H1 (cell line): Measurements from ENCODE around the gene SURF1. TPM values are rescaled to one million over a fixed set of nuclear protein-coding genes. Genes with fewer than 3 reads are reported as not detected.

Experiments used
- CTCF ChIA-PET: fragments of 300-600 bp; sonication (Branson Sonifier 250); formaldehyde crosslinking; loops from one replicate; lab custom pipeline; 2021; ENCODE audit not compliant: partially characterized antibody; lab: Charles Lee
- POLR2A ChIA-PET: fragments of 300-600 bp; sonication (Branson Sonifier 250); formaldehyde crosslinking; loops from one replicate; lab custom pipeline; 2021; ENCODE audit warnings: inconsistent platforms; ENCODE audit not compliant: partially characterized antibody; lab: Charles Lee
- DNase-seq, 2 experiments: peaks; one replicate each; pipeline versions ENCODE4 v3.0.0 to v3.0.0-alpha.2; 2010 to 2022; ENCODE audit warnings: low spot score in 2 of 2, low read depth in 1 of 2, mixed read lengths in 1 of 2
- FAIRE-seq: peaks from 2 replicates; lab custom pipeline; 2011; peaks lifted over from hg19 to GRCh38; lab: Jason Lieb, UNC
- H2AFZ ChIP-seq: 2 replicates; pipeline ENCODE4 v1.8.1; 2012; ENCODE audit warnings: low read length, inconsistent platforms
- H2AK5ac ChIP-seq: 2 replicates; pipeline ENCODE4 v1.6.1; 2013; ENCODE audit warnings: low read depth, low read length
- H2BK120ac ChIP-seq: replicated peaks from 2 replicates; pipeline ENCODE3; 2013; ENCODE audit warnings: low read depth, low read length, inconsistent platforms
- H2BK12ac ChIP-seq: 2 replicates; pipeline ENCODE4 v1.6.1; 2013; ENCODE audit warnings: low read depth, low read length
- H2BK15ac ChIP-seq: 2 replicates; pipeline ENCODE4 v1.6.1; 2013; ENCODE audit warnings: low read length
- H2BK20ac ChIP-seq: 2 replicates; pipeline ENCODE4 v1.6.1; 2013; ENCODE audit warnings: low read length
- H2BK5ac ChIP-seq: 2 replicates; pipeline ENCODE4 v1.6.1; 2013; ENCODE audit warnings: low read depth, low read length
- H3K14ac ChIP-seq: 2 replicates; pipeline ENCODE4 v1.6.1; 2013; ENCODE audit warnings: inconsistent platforms; ENCODE audit not compliant: insufficient read length
- H3K18ac ChIP-seq: 2 replicates; pipeline ENCODE4 v1.6.1; 2013; ENCODE audit warnings: low read length; ENCODE audit errors: extremely low read depth
- H3K23ac ChIP-seq: 2 replicates; pipeline ENCODE4 v1.6.1; 2013; ENCODE audit warnings: inconsistent platforms; ENCODE audit not compliant: insufficient read length
- H3K23me2 ChIP-seq: 2 replicates; pipeline ENCODE4 v1.6.1; 2013; ENCODE audit warnings: low read depth, low read length
- H3K27ac ChIP-seq: 2 replicates; pipeline ENCODE4 v1.6.1; 2011; ENCODE audit warnings: low read depth, low read length, inconsistent platforms
- H3K27me3 ChIP-seq, 4 experiments: replicated peaks in 1 of 4; 1 replicate in 1 of 4; 2 replicates in 3 of 4; pipeline versions ENCODE4 v1.6.1 to v1.8.1; 2011 to 2013; ENCODE audit warnings: low read length in 3 of 4, mild to moderate bottlenecking in 3 of 4, inconsistent platforms in 2 of 4, mixed read lengths in 2 of 4, moderate library complexity in 1 of 4; ENCODE audit not compliant: control insufficient read depth in 3 of 4, insufficient read depth in 3 of 4; ENCODE audit errors: extremely low read depth in 1 of 4
- H3K36me3 ChIP-seq, 4 experiments: 2 replicates each; pipeline versions ENCODE4 v1.6.1 to v1.8.1; 2011 to 2013; ENCODE audit warnings: mild to moderate bottlenecking in 4 of 4, low read length in 3 of 4, moderate library complexity in 2 of 4, control low read depth in 1 of 4, inconsistent platforms in 1 of 4; ENCODE audit not compliant: insufficient read depth in 4 of 4, control insufficient read depth in 2 of 4
- H3K4ac ChIP-seq: replicated peaks from 2 replicates; pipeline ENCODE3; 2013; ENCODE audit warnings: low read length, low read depth, mixed read lengths, inconsistent platforms; ENCODE audit not compliant: insufficient read length
- H3K4me1 ChIP-seq, 4 experiments: replicated peaks in 1 of 4; 1 replicate in 1 of 4; 2 replicates in 3 of 4; pipeline versions ENCODE4 v1.6.1 to v1.8.1; 2011 to 2013; ENCODE audit warnings: low read length in 3 of 4, inconsistent platforms in 2 of 4, mixed read lengths in 1 of 4; ENCODE audit not compliant: insufficient read depth in 4 of 4, control insufficient read depth in 3 of 4
- H3K4me2 ChIP-seq, 2 experiments: 2 replicates each; pipeline versions ENCODE4 v1.6.1 to v1.8.1; 2011 to 2013; ENCODE audit warnings: low read depth in 2 of 2, low read length in 2 of 2, control low read depth in 1 of 2, inconsistent platforms in 1 of 2, mild to moderate bottlenecking in 1 of 2; ENCODE audit not compliant: insufficient read depth in 1 of 2
- H3K4me3 ChIP-seq, 4 experiments: fragments of 200-600, 300-600 bp in 1 of 4; sonication (generic), shearing (Covaris generic), sonication (Bioruptor Twin) in 1 of 4; 2 replicates each; pipeline versions ENCODE4 v1.5.1 to v1.8.1; 2011 to 2016; ENCODE audit warnings: low read length in 4 of 4, low read depth in 3 of 4, control low read depth in 2 of 4, inconsistent platforms in 2 of 4, mild to moderate bottlenecking in 2 of 4, mixed read lengths in 1 of 4, moderate library complexity in 1 of 4; ENCODE audit not compliant: insufficient read depth in 2 of 4; ENCODE audit errors: extremely low read depth in 1 of 4
- H3K56ac ChIP-seq: replicated peaks from 2 replicates; pipeline ENCODE3; 2013; ENCODE audit warnings: low read depth, mild to moderate bottlenecking, mixed read lengths, low read length, inconsistent platforms; ENCODE audit not compliant: insufficient read length
- H3K79me1 ChIP-seq: 2 replicates; pipeline ENCODE4 v1.6.1; 2013; ENCODE audit warnings: low read depth, low read length, control low read depth
- H3K79me2 ChIP-seq, 2 experiments: 2 replicates each; pipeline versions ENCODE4 v1.6.1 to v1.8.1; 2012 to 2013; ENCODE audit warnings: low read length in 2 of 2, mild to moderate bottlenecking in 2 of 2, inconsistent platforms in 1 of 2; ENCODE audit not compliant: insufficient read depth in 2 of 2, control insufficient read depth in 1 of 2
- H3K9ac ChIP-seq, 4 experiments: replicated peaks in 1 of 4; 1 replicate in 1 of 4; 2 replicates in 3 of 4; pipeline versions ENCODE4 v1.6.1 to v1.8.1; 2011 to 2013; ENCODE audit warnings: low read depth in 3 of 4, low read length in 3 of 4, control low read depth in 2 of 4, mild to moderate bottlenecking in 2 of 4, moderate library complexity in 2 of 4, inconsistent platforms in 1 of 4; ENCODE audit errors: extremely low read depth in 1 of 4
- H3K9me3 ChIP-seq, 2 experiments: 2 replicates each; pipeline versions ENCODE4 v1.6.1 to v1.8.1; 2012 to 2013; ENCODE audit warnings: mild to moderate bottlenecking in 2 of 2, moderate library complexity in 2 of 2, control low read depth in 1 of 2, inconsistent platforms in 1 of 2, low read depth in 1 of 2, low read length in 1 of 2, mixed read lengths in 1 of 2; ENCODE audit not compliant: insufficient read depth in 2 of 2
- H4K20me1 ChIP-seq, 2 experiments: replicated peaks in 1 of 2; 2 replicates each; pipeline versions ENCODE3 to v1.8.1; 2011 to 2013; ENCODE audit warnings: inconsistent platforms in 2 of 2, low read length in 2 of 2, mild to moderate bottlenecking in 1 of 2; ENCODE audit not compliant: insufficient read depth in 2 of 2, control insufficient read depth in 1 of 2
- H4K5ac ChIP-seq: 2 replicates; pipeline ENCODE4 v1.6.1; 2013; ENCODE audit warnings: low read length, low read depth, mixed read lengths, inconsistent platforms; ENCODE audit not compliant: insufficient read length
- H4K8ac ChIP-seq: 2 replicates; pipeline ENCODE4 v1.8.0; 2013; ENCODE audit warnings: mild to moderate bottlenecking, moderate library complexity, low read length, inconsistent platforms; ENCODE audit not compliant: insufficient read depth; ENCODE audit errors: extremely low read depth
- H4K91ac ChIP-seq: replicated peaks from 2 replicates; pipeline ENCODE3; 2013; ENCODE audit warnings: low read length, mixed read lengths, inconsistent platforms; ENCODE audit not compliant: insufficient read length
- BRCA1 ChIP-seq: IDR thresholded peaks from 2 replicates; pipeline ENCODE4 v1.6.1; 2012; ENCODE audit warnings: low read depth, low read length, improper control_type of control experiment
- CTBP2 ChIP-seq: IDR thresholded peaks from 2 replicates; pipeline ENCODE4 v1.7.0; 2011; ENCODE audit warnings: borderline replicate concordance, mild to moderate bottlenecking, moderate library complexity, mixed read lengths, low read length; ENCODE audit not compliant: insufficient read depth, insufficient read length
- EP300 ChIP-seq, 2 experiments: IDR thresholded peaks; 1 replicate in 1 of 2; 2 replicates in 1 of 2; pipeline ENCODE4 v1.6.1; 2011 to 2012; ENCODE audit warnings: low read depth in 2 of 2, low read length in 2 of 2, mild to moderate bottlenecking in 2 of 2, borderline replicate concordance in 1 of 2, inconsistent platforms in 1 of 2, moderate library complexity in 1 of 2
- FOSL1 ChIP-seq: IDR thresholded peaks from 2 replicates; pipeline ENCODE4 v1.6.1; 2011; ENCODE audit warnings: mild to moderate bottlenecking, low read depth, low read length, moderate library complexity; ENCODE audit not compliant: insufficient read depth
- HDAC6 ChIP-seq: IDR thresholded peaks from one replicate; pipeline ENCODE4 v1.7.1; 2012; ENCODE audit warnings: low read depth, mild to moderate bottlenecking, inconsistent platforms, low read length, moderate library complexity
- SP1 ChIP-seq: IDR thresholded peaks from 2 replicates; pipeline ENCODE4 v1.6.1; 2011; ENCODE audit warnings: low read depth, low read length
- TAF7 ChIP-seq: optimal IDR thresholded peaks from 2 replicates; pipeline ENCODE3; 2011; ENCODE audit warnings: low read depth, mild to moderate bottlenecking, inconsistent platforms, low read length, moderate library complexity, borderline replicate concordance
- TBP ChIP-seq: IDR thresholded peaks from 2 replicates; pipeline ENCODE4 v1.6.1; 2011; ENCODE audit warnings: low read depth, low read length, improper control_type of control experiment
- TEAD4 ChIP-seq: IDR thresholded peaks from 2 replicates; pipeline ENCODE4 v1.6.1; 2012; ENCODE audit warnings: low read depth, low read length, inconsistent platforms, mixed read lengths
- WGBS, 2 experiments: shearing (Covaris generic) in 1 of 2; methylation state at CpG; one replicate each; pipeline versions ENCODE4 v1.1.6 to v1.1.7; 2013 to 2015; ENCODE audit warnings: low lambda C conversion rate in 2 of 2, mixed read lengths in 2 of 2, inconsistent platforms in 1 of 2, low coverage in 1 of 2, missing lambda C conversion rate in 1 of 2; ENCODE audit not compliant: insufficient replicate concordance in 2 of 2, insufficient coverage in 1 of 2, insufficient read length in 1 of 2; ENCODE audit errors: extremely low coverage in 1 of 2, missing lambda C conversion rate in 1 of 2; 5-methylcytosine and 5-hydroxymethylcytosine counted together
- polyA plus RNA-seq, 7 experiments: library from polyadenylated mRNA; depleted of rRNA in 3 of 7; stranded (reverse) in 5 of 7; unstranded in 2 of 7; fragments of >200 nt in 5 of 7; fragments of 200-250 nt in 2 of 7; gene quantifications; 1 replicate in 5 of 7; 2 replicates in 1 of 7; 4 replicates in 1 of 7; pipeline versions ENCODE4 v1.2.1 to v1.2.3, GENCODE V29; 2011 to 2013; ENCODE audit warnings: missing spikeins in 2 of 7, mixed read lengths in 2 of 7
- total RNA-seq: library from RNA; stranded (reverse); fragmentation: NEBNext Ultra II Directional; extraction: Animal tissue kit (Norgen Biotek cat#: 25700); gene quantifications from 2 replicates; pipeline ENCODE4 v1.2.1, GENCODE V29; 2021

The SURF1 gene
- total and polyA plus RNA-seq, 2 of the 8 experiments (the other 6 are each of a cell fraction or from before 2014, with no cell fraction given): 43.1 to 44.7 TPM

DNA sequence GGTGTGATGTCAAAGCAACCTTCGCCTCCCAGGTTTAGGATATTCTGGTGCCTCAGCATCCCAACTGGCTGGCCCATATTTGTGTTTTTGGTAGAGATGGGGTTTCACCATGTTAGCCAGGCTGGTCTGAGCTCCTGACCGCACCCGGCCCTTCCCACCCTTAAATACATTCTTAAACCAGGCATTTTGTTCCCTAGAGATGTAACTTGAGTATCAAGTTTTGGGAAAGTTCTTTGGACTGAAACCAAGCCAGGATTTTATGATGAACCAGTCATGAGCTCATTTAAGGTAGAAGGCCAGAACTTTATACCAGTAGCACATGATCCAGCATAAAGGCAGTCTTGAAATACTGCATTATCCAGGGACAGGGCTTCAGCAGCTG is 4.8 kb downstream of the SURF1 start:
- H3K9me3 ChIP-seq: no peaks in the 10 kb centered on the region
- H4K8ac ChIP-seq: no peak overlapping the region
- H3K4me1 ChIP-seq: peaks cover 0 to 7% (median 5%) of the 10 kb centered on the region in 4 experiments; a peak in 6 of 7 replicates
- H2AFZ ChIP-seq: no peak overlapping the region
- H3K18ac ChIP-seq: no peak overlapping the region
- H3K79me1 ChIP-seq: no peaks in the 10 kb centered on the region; the same call in 1 of the 2 replicates
- FAIRE-seq: no peak
- no peak overlapping the region for H2BK5ac ChIP-seq
- H3K4me3 ChIP-seq: no peak overlapping the region
- no peak overlapping the region for H3K4me2 ChIP-seq
- no peak for DNase-seq
- CTCF ChIA-PET: interaction anchor here (0.7 to 2.6 kb wide), 12 partner anchors 9 to 164 kb away, joined by 3 to 14 read pairs (median 4); no protein-coding TSS in a partner anchor
- WGBS, 2 experiments: 90% methylated on average over 3 of the region's 3 CpGs; no CpG with 5 or more reads in 1 of the 2 experiments
- no peak overlapping the region for H3K14ac ChIP-seq
- H3K4ac ChIP-seq: no peak overlapping the region
- peaks cover 20 to 45% (median 39%) of the 10 kb centered on the region in 4 experiments for H3K36me3 ChIP-seq
- no peak overlapping the region for H2BK12ac ChIP-seq
- no peak overlapping the region for H3K9ac ChIP-seq
- peaks cover 5 to 32% of the 10 kb centered on the region in 2 experiments for H3K79me2 ChIP-seq
- H3K56ac ChIP-seq: no peak overlapping the region
- no peak overlapping the region for H3K27ac ChIP-seq
- no peak overlapping the region for H4K5ac ChIP-seq
- no peak overlapping the region for H4K91ac ChIP-seq
- H2BK120ac ChIP-seq: no peak overlapping the region
- peaks cover 6 to 9% of the 10 kb centered on the region in 2 experiments for H4K20me1 ChIP-seq
- no peak overlapping the region for H3K23ac ChIP-seq
- no peak overlapping the region for H2BK15ac ChIP-seq
- POLR2A ChIA-PET: interaction anchor here (0.7 to 16.1 kb wide), 20 partner anchors 3 to 321 kb away, joined by 3 to 461 read pairs (median 6); partner anchors contain the start of genes CACFD1, MED22, RPL7A and STKLD1
- TF ChIP-seq FOSL1 (no peak), BRCA1 (no peak), CTBP2 (no peak), TBP (no peak), TEAD4 (no peak), TAF7 (no peak), EP300 (IDR thresholded peaks at IDR 0.05; ENCODE audit: borderline replicate concordance in 1 of 2, low read depth in 2 of 2, low read length in 2 of 2) (no peak), HDAC6 (no peak), SP1 (no peak)
- no peak overlapping the region for H2BK20ac ChIP-seq
- H2AK5ac ChIP-seq: no peak overlapping the region
- peaks cover 11% of the 10 kb centered on the region; the same call in 1 of the 2 replicates for H3K23me2 ChIP-seq
- H3K27me3 ChIP-seq: no peaks in the 10 kb centered on the region
